Inflammatory macrophage treated with lipopolysaccharide for 1 hour (primary cell): ENCODE results near the gene AP2A1.

Experiments
- DNase-seq, 2 donors: peaks; one replicate each; pipeline ENCODE4 v3.0.0-alpha.2; 2020 to 2022

Gene AP2A1

DNA sequence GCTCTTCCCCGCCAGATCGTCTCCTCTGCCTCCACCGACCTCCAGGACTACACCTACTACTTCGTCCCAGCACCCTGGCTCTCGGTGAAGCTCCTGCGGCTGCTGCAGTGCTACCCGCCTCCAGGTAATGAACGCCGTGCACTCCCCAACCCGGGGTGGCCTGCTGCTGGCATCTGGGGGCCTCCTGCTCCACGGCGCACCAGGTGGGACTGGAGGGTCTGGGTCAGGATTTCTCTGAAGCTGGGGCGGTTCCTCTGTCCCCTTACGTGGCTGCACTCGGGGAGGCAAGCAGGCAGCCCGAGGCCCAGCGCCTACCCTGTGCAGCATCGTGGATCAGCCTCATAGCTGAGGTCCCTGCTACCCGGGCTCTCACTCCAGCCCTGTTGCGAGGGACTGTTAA lies 28.8 kb downstream of the AP2A1 start:
- DNase-seq, result no peak

DNA sequence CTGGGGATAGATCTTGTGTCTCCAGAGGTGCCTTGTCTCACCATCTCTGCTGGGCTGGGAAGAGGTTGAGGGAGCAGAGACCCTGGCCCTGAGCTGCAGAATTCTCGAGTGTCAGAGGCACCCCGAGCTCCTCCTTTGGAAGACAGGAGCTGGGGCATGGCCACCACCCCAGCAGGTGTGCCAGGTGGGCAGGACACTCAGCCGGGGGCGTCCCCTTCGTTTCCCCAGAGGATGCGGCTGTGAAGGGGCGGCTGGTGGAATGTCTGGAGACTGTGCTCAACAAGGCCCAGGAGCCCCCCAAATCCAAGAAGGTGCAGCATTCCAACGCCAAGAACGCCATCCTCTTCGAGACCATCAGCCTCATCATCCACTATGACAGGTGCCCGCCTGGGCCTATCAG lies 31.8 kb downstream of the AP2A1 start:
- DNase-seq, result no peak

DNA sequence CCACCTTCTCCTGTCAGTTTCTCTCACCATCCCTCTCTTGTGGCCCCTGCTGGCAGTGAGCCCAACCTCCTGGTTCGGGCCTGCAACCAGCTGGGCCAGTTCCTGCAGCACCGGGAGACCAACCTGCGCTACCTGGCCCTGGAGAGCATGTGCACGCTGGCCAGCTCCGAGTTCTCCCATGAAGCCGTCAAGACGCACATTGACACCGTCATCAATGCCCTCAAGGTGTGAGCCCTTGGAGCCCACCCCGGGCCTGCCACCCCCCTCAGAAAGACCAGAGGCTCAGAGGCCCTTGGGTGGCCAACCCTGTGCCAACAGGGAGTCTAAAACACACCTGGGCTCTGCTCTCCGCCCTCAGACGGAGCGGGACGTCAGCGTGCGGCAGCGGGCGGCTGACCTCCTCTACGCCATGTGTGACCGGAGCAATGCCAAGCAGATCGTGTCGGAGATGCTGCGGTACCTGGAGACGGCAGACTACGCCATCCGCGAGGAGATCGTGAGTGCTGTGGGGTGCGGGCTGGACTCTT lies 32.5 kb downstream of the AP2A1 start:
- no peak for DNase-seq

DNA sequence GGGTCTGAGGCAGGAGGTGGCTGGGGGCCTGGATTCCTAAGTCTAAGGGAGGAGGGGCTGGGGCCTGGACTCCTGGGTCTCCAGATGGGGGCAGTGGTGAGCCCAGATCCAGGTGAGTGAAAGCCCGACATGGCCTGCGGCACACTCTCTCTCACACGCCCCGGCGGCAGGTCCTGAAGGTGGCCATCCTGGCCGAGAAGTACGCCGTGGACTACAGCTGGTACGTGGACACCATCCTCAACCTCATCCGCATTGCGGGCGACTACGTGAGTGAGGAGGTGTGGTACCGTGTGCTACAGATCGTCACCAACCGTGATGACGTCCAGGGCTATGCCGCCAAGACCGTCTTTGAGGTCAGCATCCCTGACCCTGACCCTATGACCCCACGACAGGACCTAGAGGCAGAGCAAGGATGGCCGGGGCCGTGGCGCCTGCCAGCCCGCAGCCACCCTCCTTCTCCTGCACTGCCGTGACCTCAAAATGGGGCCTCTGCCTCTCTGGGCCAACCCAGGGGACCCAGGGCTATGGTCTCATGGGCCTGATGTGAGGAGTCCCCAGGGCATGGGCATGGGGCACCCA lies 33.1 kb downstream of the AP2A1 start:
- DNase-seq, result no peak

DNA sequence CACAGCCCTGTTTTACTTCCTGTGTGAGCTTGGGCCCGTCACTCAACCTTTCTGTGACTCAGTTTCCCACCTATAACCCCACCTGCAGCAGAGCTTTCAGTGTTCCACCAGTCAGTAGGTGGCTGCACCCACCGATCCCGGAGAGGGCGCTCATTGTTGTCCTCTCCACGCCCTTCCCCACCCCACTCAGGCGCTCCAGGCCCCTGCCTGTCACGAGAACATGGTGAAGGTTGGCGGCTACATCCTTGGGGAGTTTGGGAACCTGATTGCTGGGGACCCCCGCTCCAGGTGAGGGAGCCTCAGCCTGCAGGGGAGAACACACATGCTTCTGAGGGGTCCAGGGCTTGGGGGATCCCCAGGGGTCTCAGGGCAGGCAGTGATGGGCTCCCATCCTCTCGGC lies 34.0 kb downstream of the AP2A1 start:
- DNase-seq, result no peak

DNA sequence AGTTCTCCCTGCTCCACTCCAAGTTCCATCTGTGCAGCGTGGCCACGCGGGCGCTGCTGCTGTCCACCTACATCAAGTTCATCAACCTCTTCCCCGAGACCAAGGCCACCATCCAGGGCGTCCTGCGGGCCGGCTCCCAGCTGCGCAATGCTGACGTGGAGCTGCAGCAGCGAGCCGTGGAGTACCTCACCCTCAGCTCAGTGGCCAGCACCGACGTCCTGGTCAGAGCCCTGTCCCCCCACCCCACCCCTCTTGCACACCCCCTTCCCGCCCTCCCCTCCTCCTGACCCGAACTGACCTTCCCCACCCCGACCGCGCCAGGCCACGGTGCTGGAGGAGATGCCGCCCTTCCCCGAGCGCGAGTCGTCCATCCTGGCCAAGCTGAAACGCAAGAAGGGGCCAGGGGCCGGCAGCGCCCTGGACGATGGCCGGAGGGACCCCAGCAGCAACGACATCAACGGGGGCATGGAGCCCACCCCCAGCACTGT lies 34.6 kb downstream of the AP2A1 start:
- DNase-seq, result no peak

DNA sequence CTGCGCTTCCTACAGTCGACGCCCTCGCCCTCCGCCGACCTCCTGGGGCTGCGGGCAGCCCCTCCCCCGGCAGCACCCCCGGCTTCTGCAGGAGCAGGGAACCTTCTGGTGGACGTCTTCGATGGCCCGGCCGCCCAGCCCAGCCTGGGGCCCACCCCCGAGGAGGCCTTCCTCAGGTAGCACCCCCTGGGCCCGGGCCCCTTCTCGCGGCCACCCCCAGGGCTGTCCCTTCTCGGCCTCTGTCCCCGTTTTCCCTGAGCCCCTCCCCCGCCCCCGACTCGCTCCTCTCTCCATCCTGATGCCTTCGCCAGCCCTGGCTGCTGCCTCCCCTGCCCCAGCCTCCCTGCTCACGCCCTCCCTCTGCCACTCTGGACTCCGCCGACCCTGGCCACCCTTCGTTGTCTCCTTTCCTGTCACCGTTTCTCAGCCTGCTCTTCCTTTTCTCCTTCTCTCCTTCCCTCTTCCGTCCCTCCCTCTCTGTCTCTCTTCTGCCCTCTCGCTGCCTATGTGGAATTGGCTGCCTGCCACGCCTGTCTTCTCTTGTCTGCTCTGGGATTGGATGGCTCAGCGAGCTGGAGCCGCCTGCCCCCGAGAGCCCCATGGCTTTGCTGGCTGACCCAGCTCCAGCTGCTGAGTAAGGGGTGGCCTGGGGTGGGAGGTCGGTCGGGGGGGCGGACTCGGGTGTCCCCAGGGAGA lies 35.3 kb downstream of the AP2A1 start:
- no peak for DNase-seq

DNA sequence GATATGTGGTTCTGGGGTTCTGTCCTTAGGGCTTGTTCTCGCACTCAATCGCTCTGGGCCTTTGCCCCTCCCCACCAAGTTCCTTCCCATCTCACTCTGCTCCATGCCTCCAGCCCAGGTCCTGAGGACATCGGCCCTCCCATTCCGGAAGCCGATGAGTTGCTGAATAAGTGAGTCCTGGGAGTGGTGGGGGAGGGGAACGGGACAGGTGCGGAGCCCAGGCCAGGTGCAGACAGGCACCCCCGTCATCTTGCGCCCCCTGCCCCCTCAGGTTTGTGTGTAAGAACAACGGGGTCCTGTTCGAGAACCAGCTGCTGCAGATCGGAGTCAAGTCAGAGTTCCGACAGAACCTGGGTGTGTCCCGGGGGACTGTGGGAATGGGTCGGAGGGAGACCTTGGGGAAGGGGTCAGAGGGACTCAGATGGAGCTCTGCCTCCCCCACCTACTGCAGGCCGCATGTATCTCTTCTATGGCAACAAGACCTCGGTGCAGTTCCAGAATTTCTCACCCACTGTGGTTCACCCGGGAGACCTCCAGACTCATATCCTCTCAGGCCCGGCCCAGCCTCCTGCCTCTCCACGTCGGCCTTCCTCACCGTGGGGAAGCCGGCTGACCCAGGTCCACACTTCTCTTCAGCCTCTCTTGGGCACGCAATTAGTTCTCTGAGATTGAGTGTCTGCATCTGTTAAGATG lies 36.2 kb downstream of the AP2A1 start:
- DNase-seq, result no peak

DNA sequence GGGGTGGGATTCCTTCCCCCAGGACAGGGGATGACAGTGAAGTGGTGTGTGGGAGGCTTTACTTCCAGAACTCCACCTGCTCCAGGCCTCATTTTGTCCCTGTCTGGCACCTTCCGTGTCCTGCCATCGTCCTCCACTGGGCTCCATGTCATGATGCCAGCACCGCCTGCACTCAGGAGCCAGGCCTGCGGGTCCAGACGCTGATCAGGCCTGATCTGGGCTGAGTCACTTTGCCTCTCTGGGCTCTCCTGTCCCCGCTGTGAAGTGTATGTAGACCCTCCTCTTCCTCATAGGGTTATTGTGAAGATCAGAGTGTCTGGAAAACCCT lies 36.7 kb downstream of the AP2A1 start:
- no peak for DNase-seq

DNA sequence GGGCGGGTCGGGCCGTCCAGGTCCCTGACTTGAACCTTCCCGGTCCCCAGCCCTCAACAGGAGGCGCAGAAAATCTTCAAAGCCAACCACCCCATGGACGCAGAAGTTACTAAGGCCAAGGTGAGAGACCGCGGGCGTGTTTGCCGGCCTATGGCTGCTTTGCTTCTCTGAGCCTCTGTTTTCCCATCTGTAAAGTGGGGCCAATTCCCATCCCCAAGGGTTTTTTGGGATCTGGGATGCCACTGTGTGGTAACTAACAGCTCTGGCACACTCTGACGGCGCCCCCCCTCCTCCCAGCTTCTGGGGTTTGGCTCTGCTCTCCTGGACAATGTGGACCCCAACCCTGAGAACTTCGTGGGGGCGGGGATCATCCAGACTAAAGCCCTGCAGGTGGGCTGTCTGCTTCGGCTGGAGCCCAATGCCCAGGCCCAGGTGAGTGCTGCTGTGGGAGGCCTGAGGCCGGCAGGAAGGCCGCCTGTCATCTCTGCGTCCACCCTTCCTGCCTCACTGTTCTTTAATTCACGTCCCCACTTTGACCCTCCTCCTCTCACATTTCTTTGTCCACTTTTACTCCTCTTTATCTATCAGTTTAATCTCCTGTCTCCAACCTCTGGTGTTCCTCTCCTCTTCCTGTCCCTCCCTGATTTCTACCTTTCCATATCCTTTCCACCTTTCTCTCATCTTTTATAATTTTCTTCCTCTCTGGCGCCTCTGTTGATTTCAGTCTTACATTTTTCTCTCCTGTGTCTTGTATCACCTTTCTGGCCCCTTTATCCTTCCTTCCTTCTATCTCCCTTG lies 39.2 kb downstream of the AP2A1 start:
- DNase-seq, result no peak

DNA sequence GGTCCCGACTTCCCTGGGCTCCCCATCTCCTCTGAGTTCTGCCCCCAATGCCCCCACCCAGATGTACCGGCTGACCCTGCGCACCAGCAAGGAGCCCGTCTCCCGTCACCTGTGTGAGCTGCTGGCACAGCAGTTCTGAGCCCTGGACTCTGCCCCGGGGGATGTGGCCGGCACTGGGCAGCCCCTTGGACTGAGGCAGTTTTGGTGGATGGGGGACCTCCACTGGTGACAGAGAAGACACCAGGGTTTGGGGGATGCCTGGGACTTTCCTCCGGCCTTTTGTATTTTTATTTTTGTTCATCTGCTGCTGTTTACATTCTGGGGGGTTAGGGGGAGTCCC lies 39.8 kb downstream of the AP2A1 start:
- DNase-seq, result no peak

DNA sequence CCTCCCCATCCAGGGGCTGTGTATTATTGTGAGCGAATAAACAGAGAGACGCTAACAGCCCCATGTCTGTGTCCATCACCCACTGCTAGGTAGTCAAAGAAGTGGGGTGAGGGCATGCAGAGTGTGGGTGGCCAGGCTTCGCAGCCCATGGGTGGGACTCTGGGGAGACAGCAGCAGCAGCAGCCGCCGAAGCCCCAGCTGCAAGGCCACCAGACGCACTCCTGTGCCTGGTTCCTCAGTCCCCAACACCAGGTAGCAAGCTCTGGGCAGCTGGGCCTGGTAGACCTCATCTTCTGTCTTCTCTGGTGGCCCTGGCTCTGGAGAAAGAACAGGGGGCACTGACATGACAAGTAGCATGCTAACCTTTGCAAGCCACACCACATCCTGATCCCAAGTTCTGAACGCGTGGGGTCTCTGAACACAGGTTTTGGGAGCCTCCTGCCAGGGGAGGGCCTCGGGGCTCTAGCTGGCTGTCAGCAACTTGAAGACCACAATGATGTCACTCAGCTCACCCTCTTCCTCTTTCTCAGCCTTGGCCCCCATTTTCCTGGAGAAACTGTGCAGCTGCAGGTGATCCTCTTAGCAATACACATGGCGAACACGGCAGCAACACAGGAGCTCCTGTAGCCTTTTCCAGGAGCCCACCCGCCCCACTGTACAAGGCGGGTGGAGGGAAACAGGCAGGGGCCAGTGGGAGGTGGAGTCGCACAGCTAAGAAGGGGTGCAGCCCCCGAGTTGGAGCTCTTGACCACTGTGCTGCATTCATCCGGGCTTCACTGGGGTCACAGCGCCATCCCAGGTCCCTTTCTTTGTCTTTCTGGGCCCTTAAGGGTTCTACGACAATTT lies 40.5 kb downstream of the AP2A1 start:
- DNase-seq, result peak; percentile 34 to 38

DNA sequence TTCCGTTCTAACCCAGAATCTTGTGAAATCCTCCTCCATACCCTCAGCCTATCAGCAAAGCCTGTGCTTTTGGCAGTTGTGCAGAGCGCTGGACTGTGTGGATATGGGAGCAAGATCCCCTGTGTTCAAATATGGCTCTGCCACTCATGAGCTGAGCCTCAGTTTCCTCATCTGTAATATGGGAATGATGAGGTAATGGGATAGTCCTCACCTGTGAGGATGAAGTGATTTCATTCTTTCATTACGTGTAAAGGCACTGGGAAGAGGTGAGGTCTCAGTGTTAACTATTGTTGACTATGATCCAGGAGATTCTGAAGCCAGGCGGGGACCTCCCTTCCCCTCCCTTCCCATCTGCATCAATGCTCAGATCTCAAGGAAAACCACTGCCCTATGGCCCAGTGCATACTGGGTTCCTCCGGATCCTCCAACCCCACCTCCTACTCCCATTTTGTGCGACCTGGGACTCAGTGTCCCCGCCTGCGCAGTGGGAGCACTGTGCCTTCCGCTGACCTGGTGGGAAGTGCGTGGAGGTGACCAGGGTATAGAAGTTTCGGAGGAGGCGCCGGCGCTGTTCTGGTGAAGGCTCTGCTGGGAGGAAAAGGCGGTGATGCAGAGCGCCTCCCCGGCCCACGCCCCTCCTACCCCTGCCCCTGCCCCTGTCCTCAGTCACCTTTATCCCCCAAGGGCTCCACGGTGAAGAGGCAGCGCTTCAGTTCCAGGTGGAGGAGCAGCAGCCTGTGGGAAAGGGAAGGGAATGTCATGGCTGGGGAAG lies 41.3 kb downstream of the AP2A1 start:
- DNase-seq, result no peak

DNA sequence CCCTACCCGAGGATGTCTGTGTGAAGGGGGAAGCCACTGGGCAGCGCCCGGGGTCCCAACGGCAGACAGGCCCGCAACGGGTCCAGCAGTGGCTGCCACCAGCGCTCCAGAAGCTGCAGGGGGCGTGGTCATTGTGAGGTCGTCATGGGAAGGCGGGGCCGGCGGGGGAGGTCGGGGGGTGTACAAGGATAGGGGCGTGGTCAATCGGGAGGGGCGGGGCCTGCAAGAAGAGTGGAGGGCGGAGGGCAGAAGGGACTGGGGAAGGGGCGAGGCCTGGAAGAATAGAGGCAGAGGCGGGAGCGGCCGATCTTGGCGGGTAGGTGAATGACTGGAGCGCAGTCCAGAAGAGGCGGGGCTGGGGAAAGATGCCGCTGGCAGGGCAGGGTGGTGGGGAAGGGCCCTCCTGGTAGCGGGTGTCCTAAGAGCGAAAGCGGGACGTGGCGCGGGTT lies 41.9 kb downstream of the AP2A1 start:
- peak; percentile 71 to 90 for DNase-seq

DNA sequence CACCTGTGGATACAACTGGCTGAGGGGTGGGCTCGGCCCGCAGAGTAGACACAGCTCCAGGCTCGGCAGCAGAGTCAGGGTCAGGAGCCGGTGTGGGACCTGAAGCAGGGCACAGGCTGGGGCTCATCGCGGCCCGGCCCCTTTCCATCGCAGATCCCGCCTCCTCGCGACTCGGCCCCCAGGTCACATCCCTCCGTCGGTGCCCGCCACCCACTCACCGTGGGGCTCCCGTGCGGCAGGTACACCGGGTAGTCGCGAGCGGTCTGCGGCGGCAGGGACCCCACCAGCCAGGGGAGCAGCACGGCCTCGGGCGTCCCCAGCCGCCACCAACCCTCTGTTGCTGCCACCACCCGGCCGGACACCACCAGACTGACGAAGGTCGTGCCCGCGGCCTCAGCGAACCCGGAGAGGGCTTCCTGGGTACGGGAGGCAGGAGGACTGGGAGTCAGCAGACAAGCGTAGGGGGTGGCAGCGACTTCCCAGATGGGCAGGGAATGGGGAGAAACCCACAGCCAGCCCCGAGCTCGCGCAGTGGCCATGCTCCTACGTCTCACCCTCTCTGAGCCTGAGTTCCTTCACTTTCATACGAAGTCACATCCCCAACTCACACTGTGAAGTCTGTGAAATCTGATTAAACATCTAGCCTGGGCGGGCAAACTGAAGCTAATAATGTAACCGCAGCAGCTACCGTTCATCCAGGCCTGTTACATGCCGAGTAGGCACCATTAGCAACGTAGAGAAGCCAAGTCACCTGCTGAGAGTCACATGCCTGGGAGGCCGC lies 42.5 kb downstream of the AP2A1 start:
- peak; percentile 47 to 78 for DNase-seq

DNA sequence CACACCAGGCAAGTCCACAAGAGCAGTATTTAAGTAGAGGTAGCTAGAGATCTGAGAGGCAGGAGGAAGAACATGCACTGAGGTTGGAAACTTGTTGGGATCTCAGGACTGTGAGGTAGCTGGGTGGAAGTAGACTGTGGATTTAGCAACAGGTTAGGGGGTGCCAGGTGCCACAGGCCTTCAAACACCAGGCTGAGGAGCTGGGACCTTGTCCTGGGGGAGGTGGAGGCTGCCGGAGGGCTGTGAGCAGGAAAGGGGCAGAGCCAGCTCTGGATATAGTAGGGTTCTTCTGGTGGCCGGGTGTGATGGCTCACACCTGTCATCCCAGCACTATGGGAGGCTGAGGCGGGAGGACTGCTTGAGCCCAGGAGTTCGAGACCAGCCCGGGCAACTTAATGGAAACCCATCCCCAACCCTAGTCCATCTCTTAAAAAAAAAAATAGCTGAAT lies 43.2 kb downstream of the AP2A1 start:
- DNase-seq, result no peak

DNA sequence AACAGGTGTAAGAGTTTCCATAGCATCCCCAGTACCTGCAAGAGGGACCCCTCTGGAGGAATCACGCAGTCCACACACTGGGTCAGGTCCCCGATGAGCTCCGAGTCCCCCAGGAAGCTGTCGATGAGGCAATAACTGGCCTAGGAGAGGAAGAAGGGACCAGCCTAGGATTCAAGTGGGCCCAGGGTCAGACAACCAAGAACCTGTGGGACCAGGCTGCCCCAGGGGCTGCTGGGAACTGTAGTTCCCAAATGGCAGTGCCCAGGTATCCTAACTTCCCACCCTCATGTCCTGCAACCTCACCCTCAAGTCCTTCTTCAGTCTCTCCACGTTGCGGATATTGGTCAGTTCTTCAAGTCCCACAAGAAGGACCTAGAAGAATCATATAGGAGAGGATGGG lies 44.5 kb downstream of the AP2A1 start:
- no peak for DNase-seq

DNA sequence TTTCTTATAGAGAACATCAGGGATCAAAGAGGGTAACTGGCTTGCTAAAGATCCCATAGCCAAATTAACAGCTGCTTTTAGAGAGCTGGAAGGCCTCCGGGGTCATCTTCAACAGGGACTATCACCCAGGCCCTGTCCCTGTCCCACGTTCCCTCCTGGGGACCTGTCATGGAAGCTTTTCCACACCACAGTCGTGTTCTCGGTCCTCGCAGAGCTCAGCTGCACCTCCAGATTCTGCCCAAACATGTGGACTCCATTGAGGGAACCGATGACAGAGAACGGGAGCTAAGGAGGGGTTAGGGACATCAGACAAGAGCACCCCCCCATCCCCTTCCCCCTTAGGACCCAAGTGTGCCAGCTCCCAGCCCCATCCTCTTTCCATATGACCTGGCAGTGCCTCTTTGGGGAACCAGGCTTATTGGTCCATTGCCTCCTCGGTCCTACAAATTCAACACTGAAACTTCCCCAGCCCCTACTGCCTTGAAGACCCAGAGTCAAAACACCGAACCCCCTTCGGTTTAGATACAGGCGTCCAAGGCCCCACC lies 45.7 kb downstream of the AP2A1 start:
- DNase-seq, result no peak

DNA sequence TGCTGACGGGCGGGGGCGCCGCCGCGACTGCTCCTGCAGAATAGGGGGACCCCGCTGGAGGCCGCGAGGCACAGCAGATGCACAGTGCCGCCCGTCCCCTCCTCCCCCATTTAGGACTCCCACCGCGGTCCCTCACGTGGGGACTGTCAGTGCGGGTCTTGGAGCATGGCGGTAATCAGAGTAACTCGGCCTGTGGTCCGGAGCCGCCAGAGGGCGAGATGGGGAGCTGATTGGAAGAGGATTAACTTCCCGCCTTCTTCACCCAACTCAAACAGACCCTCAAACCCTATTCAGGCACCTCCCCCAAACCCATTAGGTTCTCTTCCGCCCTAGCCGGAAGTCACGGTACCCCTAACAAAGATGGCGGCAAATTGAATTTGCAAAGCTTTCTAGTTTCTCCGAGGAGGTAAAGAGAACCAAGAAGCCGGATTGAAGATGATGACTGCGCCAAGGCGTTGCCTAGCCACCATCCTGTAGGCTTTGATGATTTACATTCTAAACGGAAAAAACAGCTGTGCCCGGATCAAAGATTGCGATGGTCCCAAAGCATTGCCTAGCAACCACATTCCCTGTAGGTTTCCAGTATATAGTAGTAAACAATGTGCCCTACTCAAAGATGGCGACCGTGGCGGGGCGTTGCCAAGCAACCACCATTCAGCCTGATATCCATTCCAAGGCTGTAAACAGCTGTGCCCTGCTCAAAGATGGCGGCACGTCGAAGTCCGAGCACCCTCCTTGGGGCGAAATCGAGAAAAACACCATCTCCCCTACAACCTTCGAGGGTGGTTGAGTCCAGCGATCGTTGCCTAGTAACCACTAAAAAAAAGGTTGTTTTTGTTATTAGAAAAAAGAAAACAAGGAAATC lies 46.4 kb downstream of the AP2A1 start, which contains the start of gene FUZ:
Gene FUZ (minus strand): TSS at position 296 of the 865 bp plus-strand sequence. CDS start 186 bp downstream, at position 110.
- DNase-seq, result peak; percentile 97
